Activated naive CD4-positive, alpha-beta T cell treated with Interleukin-2 at 50 U/mL for 16 hours (primary cell): ENCODE measurements around the gene NHLRC2.

Experiments
- DNase-seq: peaks from one replicate; pipeline ENCODE4 v3.0.0-alpha.2; 2020

The NHLRC2 gene

DNA sequence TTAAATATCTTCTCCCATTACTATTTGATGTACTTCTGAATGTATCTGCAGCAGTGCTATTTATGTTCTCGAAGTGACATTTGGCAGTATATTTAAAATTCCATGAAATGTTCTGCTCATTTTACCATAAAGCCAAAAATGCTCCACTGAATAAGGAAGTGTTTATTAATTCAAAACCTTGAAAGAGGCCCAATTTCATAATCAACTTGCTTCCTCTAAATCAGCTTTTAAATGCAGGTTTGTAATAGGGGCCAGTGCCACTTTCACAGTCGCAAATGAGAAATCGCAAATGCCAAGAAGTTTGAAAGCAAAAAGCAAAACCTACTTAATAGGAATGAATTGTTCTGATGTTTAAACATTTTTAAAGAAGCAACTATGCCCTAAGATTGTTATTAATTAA, 11.4 kb downstream of the NHLRC2 start:
- DNase-seq, result no peak

DNA sequence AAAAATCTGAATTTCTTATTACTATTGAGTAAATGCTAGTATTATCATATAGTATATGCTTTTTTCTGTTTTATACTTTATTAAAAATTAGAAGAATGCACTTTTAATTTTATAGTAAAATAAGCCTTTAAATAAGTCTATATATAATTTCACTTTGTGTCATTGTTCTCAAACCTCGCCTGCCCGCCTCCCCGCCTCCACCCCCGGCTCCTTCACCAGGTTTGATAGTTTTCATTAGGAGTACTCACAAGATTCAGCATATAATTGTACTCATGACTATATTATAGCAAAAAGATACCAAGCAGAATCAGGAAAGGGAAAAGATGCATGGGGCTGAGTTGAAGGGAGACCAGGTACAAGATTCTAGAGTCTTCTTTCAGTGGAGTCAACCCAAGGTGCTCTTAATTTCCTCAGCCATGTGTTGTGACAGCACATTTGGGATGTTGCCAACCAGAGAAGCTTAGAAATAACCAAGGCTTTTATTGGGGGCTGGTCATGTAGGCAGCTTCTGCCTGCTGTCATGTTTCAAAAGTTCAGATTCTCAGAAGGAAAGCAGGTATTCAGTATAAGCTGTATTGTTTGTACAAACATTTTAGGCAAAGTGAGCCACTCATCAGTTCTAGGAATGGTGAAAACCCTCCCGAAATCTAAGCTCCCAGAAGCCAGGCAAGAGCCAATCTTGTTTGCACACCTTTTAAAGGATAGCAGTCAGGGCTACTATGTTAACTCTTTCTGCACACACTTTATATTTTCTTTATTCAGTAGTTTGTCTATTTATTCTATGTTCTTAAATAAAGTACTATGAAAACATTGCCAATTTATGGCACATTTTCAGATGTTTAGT, 12.3 kb downstream of the NHLRC2 start:
- no peak for DNase-seq

DNA sequence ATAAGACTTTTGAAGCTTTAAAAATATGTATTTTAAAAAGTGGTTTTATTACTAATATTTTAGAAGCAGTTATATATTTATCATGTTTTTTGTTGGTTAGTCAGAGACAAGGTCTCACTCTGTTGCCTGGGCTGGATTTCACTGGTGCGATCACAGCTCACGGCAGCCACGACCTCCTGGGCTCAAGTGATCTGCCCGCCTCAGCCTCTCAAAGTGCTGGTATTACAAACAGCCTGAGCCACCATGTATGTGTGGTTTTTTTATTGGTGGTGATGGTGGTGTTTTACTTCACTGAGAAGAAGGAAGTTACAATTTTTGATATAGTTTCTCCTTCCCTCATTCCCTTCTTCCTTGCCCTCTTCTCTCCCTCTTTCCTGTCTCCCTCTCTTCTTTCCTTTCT, 13.4 kb downstream of the NHLRC2 start:
- DNase-seq, result no peak

DNA sequence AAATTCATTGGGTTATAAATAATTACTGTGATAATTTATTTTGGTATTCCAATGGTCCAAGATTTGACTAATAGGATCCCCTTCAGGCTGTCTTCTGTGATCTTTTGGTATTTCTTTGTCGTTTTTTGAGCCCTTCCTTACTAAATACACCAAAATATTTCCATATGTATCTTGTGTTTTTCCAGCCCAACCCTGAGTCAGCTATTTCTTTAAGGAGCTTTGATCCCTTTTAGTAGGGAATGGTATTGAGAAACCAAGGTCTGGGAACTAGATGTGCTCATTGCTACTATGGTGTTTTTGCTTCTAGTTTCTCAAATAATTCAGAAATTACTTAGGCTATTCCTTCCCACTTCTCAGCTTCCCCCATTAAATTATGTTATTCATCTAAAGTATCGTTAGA, 15.3 kb downstream of the NHLRC2 start:
- no peak for DNase-seq

DNA sequence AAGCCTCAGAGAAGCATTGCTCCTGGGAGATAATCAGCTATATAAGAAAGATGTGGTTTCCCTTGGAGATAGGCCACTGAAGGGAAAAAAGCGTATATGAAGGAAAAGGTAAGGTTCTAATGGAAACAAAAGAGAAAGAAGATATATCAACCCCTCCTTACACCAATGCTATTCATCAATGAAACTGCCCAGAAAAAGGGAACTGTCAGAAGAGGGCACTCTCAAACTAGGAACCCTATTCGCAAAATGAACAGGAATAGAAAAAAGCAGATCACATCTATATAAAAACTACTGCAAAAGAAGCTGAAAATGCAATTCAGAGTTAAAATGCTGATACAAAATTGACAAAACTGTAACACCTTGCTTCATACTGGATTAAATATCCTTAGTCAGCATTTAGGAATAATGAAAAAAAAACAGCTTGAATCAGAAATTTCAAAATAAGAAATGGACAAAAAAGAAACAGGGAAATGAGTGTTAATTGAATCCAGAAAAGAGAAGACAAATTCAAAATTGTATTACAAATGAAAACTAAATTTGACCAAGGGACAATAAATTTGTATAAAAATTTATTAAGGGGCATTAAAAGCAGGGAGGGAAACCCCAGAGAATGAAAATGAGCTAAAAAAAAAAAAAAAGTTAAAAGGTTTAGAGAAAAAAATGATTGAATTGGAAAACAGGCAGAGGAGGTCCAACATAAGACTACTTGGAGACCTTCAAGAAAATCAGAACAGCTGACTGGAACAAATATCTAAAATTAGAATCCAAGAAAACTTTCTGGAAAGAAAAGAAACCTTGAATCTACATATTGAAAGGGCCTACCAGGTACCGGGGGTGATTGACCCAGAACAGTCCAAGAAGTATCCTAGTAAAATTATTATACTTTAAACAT, 17.9 kb downstream of the NHLRC2 start:
- DNase-seq, result no peak

- DNase-seq, result no peak
Measured at GRCh38 chr10:113875212-113875611, 20.8 kb downstream of the NHLRC2 start.

- DNase-seq, result no peak
Measured at GRCh38 chr10:113876461-113876860, 22.0 kb downstream of the NHLRC2 start.

DNA sequence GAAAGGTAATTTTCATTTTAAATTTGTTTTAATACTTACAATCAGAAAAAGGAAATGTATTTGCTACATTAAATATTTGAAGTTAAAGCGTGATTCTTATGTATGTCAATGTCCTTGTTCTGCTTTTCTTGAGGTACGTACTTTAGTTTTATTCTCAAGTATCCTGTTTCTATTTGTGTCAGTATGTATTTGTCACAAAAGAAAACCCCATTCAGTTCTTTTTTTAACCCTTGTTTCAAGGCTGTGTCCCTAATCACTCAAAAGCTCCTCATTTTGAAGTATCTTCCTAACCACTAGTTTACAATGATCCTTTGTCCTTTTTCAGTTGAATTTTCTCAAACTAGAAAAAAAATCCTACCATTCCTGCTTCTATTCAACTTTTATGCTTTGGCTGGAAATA, 25.2 kb downstream of the NHLRC2 start:
- no peak for DNase-seq

DNA sequence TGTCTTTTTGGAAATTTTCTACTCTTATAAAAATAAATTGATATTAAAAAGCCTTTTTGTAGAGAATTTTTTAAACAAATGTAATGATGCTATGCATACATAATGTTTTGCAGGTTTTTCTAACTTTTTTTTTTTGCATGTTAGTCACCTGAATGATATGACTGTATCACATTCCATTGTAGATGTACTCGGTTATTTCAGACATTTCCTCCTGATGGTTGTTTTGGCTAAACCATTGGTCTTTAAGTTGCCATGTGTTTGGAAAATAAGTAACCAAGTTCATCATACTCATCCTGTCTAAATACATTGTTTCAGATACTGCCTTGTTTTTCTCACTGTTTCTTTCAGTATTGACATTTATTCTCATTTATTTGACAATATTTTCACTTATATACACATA, 25.8 kb downstream of the NHLRC2 start:
- no peak for DNase-seq

- no peak for DNase-seq
Measured at GRCh38 chr10:113882240-113882639, 27.8 kb downstream of the NHLRC2 start.

GRCh38 chr10:113889911-113890310, 35.5 kb downstream of the NHLRC2 start:
- no peak for DNase-seq

DNA sequence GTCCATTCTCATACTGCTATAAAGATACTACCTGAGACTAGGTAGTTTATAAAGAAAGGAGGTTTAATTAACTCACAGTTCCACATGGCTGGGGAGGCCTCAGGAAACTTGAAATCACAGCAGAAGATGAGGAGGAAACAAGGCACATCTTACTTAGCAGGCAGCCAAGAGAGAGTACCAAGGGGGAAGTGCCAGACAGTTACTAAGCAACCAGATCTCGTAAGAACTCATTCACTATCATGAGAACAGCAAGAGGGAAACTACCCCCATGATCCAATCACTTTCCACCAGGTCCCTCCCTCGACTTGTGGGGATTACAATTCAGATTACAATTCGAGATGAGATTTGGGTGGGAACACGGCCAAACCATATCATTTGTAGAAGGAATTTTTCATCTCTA, 36.3 kb downstream of the NHLRC2 start:
- no peak for DNase-seq

GRCh38 chr10:113891476-113891875, 37.0 kb downstream of the NHLRC2 start:
- no peak for DNase-seq

GRCh38 chr10:113893570-113893969, 39.1 kb downstream of the NHLRC2 start:
- no peak for DNase-seq

DNA sequence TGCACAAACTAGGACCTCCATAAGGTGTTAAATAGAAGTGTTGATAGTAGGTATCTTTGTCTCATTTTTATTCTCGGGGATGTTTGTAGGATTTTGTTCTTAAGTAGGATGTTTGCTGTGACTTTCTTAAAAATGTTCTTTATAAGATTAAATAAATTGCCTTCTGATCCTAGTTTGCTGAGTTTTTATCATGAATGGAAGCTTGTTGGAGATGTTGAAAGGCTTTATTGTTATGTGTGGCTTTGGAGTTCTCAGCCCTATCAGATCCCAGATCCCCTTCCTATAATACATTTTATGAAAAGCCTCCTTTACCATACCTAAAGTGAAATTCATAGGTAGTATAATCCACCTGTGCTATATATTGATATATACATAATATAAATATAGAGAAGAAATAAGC, 40.1 kb downstream of the NHLRC2 start:
- no peak for DNase-seq

DNA sequence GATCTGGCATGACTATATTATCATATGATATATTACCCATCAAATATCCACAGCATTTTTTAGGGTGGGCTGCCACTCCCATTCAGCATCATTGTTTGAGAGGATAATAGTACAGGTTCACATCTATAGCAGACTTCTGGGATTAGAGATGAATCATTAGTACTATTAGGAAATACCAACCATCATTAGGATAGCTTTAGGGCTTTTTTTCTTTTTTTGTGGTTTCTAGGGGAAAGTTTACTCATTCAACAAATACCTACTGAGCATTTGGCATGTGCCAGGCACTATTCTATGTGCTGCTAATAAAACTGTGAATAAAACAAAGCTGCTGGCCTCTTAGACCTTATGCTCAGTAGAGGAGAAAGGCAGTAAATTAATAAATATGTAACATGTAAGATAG, 40.6 kb downstream of the NHLRC2 start:
- no peak for DNase-seq

GRCh38 chr10:113897693-113898618, 43.5 kb downstream of the NHLRC2 start:
- DNase-seq, result no peak

- no peak for DNase-seq
Measured at GRCh38 chr10:113899952-113900598, 45.6 kb downstream of the NHLRC2 start.

DNA sequence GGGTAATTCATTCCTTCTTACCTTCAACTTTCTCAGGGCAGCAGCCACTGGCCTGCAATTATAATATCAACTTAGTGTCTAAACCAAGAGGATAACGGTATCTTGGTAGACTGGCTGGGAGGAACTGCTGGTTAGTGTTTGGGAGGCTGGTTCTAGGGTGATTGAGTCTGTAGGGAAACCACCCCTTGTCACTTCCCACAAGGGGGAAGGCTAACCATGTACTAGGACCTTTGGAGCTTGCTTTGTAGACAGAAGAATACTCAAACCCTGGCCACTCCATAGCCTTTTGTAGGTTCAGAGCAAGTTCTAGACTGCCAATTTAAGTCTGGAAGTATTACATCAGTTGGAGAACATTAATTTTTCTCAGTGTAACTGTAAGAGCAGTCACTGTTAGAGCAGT, 51.3 kb downstream of the NHLRC2 start:
- DNase-seq, result no peak

GRCh38 chr10:113907166-113907565, 52.7 kb downstream of the NHLRC2 start:
- DNase-seq, result no peak

- DNase-seq, result no peak
Measured at GRCh38 chr10:113908236-113908635, 53.8 kb downstream of the NHLRC2 start.

GRCh38 chr10:113911113-113911512, 56.7 kb downstream of the NHLRC2 start:
- DNase-seq, result no peak
